Spleen (tissue), 7 donors: ENCODE results near the gene TRABD2A.

Experiments
- POLR2A ChIP-seq, 3 donors: fragments of 450-650 bp; IDR thresholded peaks; one replicate each; pipeline ENCODE4 v1.5.1; 2017; ENCODE audit warnings: antibody characterized with exemption in 3 of 3, mild to moderate bottlenecking in 1 of 3
- TF ChIP-seq, protein P1 (sequence below), 11 experiments: fragments of 200-600 bp in 7 of 11; fragments of 450-650 bp in 4 of 11; sonication (generic) in 4 of 11; IDR thresholded peaks in 8 of 11; conservative IDR thresholded peaks in 3 of 11; 1 replicate in 7 of 11; 2 replicates in 4 of 11; pipeline versions ENCODE4 v1.4.0 to v1.8.0; 2016 to 2021; ENCODE audit warnings: antibody characterized with exemption in 11 of 11, inconsistent platforms in 4 of 11, mild to moderate bottlenecking in 1 of 11
- donor health status: DM: no; HTN: no; CAD: no; lungs with moderate emphysema.
- donor health status: DM: no; HTN: no; CAD: no.
- donor health status: DM: no; HTN: no; CAD: no.

DNA sequence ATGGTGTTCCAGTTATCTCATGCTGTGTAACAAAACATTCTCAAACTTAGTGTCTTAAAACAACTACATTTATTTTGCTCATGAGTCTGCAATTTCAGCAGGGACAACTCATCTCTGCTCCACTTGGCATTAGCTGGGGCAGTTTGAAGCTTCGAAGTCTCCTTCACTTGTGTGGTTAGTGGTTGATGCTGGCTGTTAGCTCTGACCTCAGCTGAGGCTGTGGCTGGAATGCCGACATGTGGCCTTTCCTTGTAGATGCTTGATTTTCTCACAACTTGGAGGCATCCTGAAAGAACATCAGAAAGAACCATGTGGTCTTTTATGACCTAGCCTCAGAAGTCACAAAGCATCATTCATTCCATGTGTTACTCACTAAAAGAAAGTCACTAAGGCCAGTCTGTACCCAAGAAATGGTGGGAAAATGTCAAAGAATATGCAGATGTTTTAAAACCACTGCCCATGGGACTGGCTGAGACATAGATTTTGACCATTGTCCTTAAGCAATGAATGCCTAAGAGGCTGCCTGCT is 20.8 kb upstream of the TRABD2A start:
- TF ChIP-seq, protein P1, sequence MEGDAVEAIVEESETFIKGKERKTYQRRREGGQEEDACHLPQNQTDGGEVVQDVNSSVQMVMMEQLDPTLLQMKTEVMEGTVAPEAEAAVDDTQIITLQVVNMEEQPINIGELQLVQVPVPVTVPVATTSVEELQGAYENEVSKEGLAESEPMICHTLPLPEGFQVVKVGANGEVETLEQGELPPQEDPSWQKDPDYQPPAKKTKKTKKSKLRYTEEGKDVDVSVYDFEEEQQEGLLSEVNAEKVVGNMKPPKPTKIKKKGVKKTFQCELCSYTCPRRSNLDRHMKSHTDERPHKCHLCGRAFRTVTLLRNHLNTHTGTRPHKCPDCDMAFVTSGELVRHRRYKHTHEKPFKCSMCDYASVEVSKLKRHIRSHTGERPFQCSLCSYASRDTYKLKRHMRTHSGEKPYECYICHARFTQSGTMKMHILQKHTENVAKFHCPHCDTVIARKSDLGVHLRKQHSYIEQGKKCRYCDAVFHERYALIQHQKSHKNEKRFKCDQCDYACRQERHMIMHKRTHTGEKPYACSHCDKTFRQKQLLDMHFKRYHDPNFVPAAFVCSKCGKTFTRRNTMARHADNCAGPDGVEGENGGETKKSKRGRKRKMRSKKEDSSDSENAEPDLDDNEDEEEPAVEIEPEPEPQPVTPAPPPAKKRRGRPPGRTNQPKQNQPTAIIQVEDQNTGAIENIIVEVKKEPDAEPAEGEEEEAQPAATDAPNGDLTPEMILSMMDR (IDR thresholded peaks at IDR 0.05 in 8 of 11, conservative IDR thresholded peaks at IDR 0.05 in 3 of 11): no peak
- TF ChIP-seq POLR2A (IDR thresholded peaks at IDR 0.05): no peak
